CD4-positive, alpha-beta T cell treated with Interferon gamma for 1 hour (primary cell): ENCODE data around the gene CCDC121.
"Not testable (repeated sequence)": the region's sequence is repeated elsewhere in the genome, so short reads cannot be mapped to it uniquely, and the experiment has no call there.

Experiments
- DNase-seq: peaks from one replicate; pipeline ENCODE4 v3.0.0-alpha.2; 2020

The CCDC121 gene

DNA sequence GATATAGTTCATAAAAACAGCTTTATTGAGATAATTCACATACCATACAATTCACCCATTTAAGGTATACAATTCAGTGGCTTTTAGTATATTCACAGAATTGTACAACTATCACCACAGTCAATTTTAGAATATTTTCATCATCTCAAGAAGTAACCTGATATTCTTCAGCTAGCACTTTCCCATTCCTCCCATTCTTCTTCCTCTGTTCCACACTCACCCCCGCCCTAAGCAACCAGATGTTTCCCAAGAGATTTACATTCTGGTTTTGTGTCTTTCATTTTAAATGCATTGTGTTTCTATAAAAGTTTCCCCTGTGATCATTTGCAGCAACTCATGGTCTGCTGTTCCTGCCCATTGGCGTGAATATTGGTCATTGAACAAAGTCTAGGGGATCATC, 5.5 kb upstream of the CCDC121 start:
- DNase-seq = no peak

GRCh38 chr2:27630257-27630656, 1.4 kb upstream of the CCDC121 start:
- DNase-seq = not testable (repeated sequence)

GRCh38 chr2:27627963-27628766, 647 bp downstream of the CCDC121 start:
- peak; percentile 4 for DNase-seq

GRCh38 chr2:27626921-27627320, 1.9 kb downstream of the CCDC121 start:
- not testable (repeated sequence) for DNase-seq

DNA sequence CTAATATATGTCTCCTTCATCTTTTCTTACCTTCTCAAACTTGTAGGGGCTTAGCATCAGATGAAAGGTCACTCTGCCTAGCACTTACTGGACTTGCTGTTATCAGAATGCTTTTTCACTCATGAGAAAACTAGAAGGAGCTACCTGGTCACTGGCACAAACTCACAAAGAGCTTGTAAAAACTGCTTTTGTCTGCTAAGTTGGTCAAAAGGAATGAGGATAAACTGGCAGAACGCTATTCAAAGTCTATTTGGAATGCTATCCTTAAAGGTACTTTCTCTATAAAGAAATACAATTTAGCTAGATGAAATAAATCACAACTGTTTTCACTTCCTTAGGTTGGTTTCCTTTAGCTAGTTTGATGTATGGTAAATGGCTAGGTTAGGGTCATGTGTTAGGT, 2.5 kb downstream of the CCDC121 start:
- DNase-seq = not testable (repeated sequence)

GRCh38 chr2:27624943-27625342, 3.9 kb downstream of the CCDC121 start:
- DNase-seq = no peak

DNA sequence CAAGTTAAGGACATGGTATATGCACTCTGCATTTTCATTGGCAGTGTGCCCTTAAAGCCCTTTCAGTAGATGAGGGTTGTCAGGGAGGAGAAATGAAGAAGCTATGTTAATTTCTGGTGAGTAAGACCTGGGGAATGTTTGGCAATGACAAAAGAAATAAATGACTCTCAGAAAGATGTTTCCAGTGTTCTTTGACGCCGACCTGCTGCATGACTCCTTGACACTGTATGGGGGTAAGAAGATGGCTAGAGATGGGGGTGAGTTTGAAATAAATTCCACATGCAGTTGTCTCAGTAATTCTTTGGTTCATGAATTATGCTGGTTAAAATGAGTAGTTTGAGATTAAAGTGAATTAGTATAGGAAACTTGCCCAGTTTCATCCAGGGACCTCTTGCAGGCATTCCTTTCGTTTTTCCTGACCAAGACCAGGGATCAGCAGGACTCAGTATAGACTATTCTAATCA, 5.9 kb downstream of the CCDC121 start:
- no peak for DNase-seq

DNA sequence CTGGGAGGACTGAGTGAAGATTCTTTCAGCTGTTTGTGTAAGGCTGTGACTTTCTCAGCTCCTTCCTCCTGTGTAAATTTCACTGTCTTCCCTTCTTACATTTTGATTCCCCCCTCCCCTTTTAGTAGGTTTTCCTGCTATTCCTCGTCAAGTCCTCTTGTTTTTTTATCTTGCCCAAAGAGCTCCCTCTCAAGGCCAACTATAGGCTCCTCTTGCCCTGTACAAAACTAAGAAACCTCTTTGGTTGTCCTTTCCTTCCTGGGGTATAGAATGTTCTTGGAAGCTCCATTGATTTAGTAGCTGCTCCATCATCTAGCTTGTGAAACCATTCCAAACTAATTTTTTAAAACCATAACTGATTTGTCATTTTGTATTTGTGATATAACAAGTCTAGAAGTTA, 7.3 kb downstream of the CCDC121 start:
- no peak for DNase-seq

DNA sequence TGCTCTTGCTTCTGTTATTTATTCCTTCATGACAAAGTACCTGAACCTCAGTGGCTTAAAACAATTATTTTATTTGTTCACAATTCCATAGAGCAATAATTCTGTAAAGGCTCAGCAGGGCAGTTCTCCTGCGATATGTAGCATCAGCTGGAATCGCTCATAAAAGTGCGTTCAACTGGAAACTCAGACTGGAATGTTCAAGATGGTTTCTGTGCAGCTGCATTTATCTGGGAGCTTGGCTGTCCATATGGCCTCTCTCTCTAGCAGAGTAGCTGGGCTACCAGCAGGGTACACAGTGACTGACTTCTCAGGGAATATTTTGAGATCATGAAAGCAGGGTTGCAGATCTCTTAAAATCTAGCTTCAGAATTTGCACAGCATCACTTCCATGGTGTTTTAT, 13.5 kb downstream of the CCDC121 start:
- DNase-seq = no peak

- DNase-seq = no peak
Observed at GRCh38 chr2:27613985-27614384, 14.8 kb downstream of the CCDC121 start.

DNA sequence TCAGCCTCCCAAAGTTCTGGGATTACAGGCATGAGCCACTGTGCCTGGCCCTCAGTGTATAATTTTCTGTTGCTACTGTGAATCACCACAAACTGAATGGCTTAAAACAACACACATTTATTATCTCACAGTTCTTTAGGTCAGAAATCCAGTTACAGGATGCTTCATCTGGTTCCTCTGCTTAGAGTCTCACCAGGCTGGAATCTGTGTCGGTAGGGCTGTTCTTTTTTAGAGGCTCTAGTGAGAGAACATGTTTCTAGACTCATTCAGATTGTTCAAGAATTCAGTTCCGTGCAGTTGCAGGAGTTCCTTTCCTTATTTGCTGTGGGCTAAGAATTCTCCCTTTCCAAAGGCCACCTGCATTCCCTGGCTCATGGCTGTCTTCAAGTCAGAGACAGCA, 22.2 kb downstream of the CCDC121 start:
- no peak for DNase-seq

- no peak for DNase-seq
Observed at GRCh38 chr2:27596627-27597026, 32.2 kb downstream of the CCDC121 start.

- not testable (repeated sequence) for DNase-seq
Observed at GRCh38 chr2:27595412-27595811, 33.4 kb downstream of the CCDC121 start.

GRCh38 chr2:27594020-27594703, 34.6 kb downstream of the CCDC121 start:
- not testable (repeated sequence) for DNase-seq

- no peak for DNase-seq
Observed at GRCh38 chr2:27593240-27593639, 35.6 kb downstream of the CCDC121 start.

DNA sequence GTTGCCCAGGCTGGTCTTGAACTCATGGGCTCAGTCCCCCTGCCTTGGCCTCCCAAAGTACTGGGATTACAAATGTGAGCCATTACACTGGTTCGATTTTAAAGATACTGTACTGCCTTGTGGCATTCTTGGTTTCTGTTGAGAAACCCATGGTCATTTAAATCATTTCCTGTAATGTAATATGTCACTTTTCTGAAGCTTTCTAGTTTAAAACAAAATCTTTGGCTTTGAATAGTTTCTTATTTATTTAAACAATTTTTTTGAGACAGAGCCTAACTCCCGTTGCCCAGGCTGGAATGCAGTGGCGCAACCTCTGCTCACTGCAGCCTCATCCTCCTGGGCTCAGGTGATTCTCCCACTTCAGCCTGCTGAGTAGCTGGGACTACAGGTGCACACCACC, 37.1 kb downstream of the CCDC121 start:
- DNase-seq = no peak

DNA sequence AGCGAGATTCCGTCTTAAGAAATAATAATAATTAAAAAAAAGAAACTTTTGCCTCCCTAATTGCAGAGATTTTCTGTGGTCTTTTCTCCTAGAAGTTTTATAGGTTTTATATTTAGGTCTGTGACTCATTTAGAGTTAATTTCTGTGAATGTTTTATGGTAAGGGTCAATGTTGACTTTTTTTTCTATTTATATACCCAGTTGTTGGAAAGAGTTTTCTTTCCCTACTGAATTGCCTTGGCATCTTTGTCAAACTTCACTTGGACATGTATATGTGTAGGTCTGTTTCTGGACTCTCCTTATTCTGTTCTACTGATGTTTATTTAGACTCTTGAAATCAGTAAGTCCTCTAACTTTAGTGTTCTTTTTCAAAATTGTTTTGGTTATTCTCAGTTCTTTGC, 40.5 kb downstream of the CCDC121 start:
- DNase-seq = no peak

GRCh38 chr2:27587025-27587424, 41.8 kb downstream of the CCDC121 start:
- DNase-seq = no peak

DNA sequence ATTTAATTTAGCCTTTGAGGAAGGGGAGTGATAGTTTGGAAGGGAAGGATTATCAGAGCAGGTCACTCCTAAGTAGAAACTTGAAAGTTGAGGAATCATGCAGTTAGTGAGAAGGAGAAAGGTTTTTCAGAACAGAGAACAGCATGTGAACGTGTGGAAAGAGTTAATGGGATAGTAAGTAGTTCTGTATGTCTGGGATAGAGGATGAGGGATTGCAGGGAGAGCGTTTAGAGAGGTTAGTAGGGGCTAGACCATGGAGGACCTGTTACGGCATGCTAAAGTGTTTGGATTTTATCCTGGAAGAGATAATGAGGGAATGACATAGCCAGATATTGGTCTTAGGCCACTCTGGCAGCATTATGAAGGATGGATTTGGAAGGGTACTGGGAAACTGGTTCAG, 44.2 kb downstream of the CCDC121 start:
- no peak for DNase-seq

DNA sequence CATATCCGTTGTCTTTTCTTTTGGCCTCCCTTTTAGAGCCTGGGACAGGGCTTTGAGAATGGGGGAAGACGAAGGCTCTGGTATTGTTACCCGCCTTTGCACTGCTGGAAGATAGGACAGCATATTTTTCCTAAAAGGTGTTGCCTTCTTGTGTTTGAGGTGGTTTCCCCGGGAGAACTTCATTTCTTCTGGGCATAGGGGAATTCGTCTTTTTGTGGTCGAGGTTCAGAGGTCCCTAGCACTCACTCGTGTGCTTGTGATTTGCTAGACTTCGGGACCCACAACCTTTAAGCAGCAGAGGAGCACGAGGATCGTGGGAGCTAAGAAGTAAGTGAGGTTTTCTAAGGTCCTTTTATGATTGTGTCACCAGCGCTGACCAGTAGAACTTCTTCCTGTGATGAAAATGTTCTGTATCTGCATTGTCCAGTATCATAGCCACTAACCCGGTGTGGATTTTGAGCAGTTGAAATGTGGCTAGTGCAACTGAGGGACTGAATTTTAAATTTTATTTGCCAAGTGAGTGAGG, 45.4 kb downstream of the CCDC121 start:
- no peak for DNase-seq

GRCh38 chr2:27582695-27583389, 46.0 kb downstream of the CCDC121 start, which contains the start of gene ZNF512:
TSS of gene ZNF512 (plus strand) at chr2:27583042. CDS start at chr2:27583113, 71 bp downstream.
- DNase-seq = peak; percentile 90

DNA sequence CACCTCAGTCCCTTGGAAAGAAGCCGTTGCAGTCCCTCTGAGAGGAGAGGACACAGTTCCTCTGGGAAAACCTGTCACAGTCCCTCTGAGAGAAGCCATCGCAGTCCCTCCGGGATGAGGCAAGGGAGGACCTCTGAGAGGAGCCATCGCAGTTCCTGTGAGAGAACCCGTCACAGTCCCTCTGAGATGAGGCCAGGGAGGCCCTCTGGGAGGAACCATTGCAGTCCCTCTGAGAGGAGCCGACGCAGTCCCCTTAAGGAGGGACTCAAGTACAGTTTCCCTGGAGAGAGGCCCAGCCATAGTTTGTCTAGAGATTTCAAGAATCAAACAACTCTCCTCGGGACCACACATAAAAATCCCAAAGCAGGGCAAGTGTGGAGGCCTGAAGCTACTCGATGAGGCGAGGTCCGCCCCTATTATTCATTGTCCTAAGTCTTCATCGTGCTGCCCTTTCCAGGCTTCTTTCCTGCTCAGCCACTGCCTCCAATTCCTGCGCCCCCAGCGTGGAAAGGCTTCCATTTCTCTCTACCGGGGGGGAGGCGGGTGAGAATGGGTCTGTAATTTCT, 46.6 kb downstream of the CCDC121 start:
- no peak for DNase-seq
